Osteoblast (primary cell): ENCODE measurements around the gene CAMTA1. TPM values are rescaled to one million over a fixed set of nuclear protein-coding genes. Genes with fewer than 3 reads are reported as not detected.
"Not testable (repeated sequence)": the region's sequence is repeated elsewhere in the genome, so short reads cannot be mapped to it uniquely, and the experiment has no call there.

ENCODE experiments used
- DNase-seq: peaks from one replicate; pipeline ENCODE4 v3.0.0; 2011; ENCODE audit warnings: low spot score, mixed read lengths; ENCODE audit not compliant: insufficient read length; ENCODE audit errors: missing footprints
- H2AFZ ChIP-seq: 2 replicates; pipeline ENCODE4 v1.6.0; 2011; ENCODE audit warnings: mild to moderate bottlenecking, low read length
- H3K27ac ChIP-seq: 2 replicates; pipeline ENCODE4 v1.5.1; 2011; ENCODE audit warnings: mild to moderate bottlenecking, low read depth, low read length, moderate library complexity
- H3K27me3 ChIP-seq: 2 replicates; pipeline ENCODE4 v1.6.0; 2012; ENCODE audit warnings: mild to moderate bottlenecking, control low read depth, inconsistent platforms, low read length, moderate library complexity; ENCODE audit not compliant: insufficient read depth
- H3K36me3 ChIP-seq: 2 replicates; pipeline ENCODE4 v1.5.1; 2011; ENCODE audit warnings: mild to moderate bottlenecking, low read length, control low read depth, moderate library complexity; ENCODE audit not compliant: insufficient read depth
- H3K4me1 ChIP-seq: 2 replicates; pipeline ENCODE4 v1.5.1; 2011; ENCODE audit warnings: mild to moderate bottlenecking, low read length, control low read depth, moderate library complexity; ENCODE audit not compliant: insufficient read depth
- H3K4me2 ChIP-seq: 2 replicates; pipeline ENCODE4 v1.6.0; 2011; ENCODE audit warnings: mild to moderate bottlenecking, low read length; ENCODE audit not compliant: insufficient read depth
- H3K4me3 ChIP-seq: fragments of 200-600 bp; sonication (generic); 3 replicates; pipeline ENCODE4 v1.5.1; 2012; ENCODE audit warnings: mild to moderate bottlenecking, low read length, inconsistent platforms; ENCODE audit not compliant: insufficient read depth
- H3K79me2 ChIP-seq: 2 replicates; pipeline ENCODE4 v1.6.0; 2012; ENCODE audit warnings: mild to moderate bottlenecking, low read length, control low read depth, inconsistent platforms; ENCODE audit not compliant: insufficient read depth
- H3K9me3 ChIP-seq: 2 replicates; pipeline ENCODE4 v1.5.1; 2011; ENCODE audit warnings: low read depth, low read length, control low read depth
- H4K20me1 ChIP-seq: 2 replicates; pipeline ENCODE4 v1.6.0; 2012; ENCODE audit warnings: mild to moderate bottlenecking, low read length, control low read depth; ENCODE audit not compliant: insufficient read depth
- total RNA-seq: library from RNA; depleted of rRNA; stranded (reverse); fragments of >200 nt; gene quantifications from 2 replicates; pipeline ENCODE4 v1.2.3, GENCODE V29; 2012
- TF ChIP-seq, protein P1 (sequence below): IDR thresholded peaks from 2 replicates; pipeline ENCODE4 v1.5.1; 2011; ENCODE audit warnings: mild to moderate bottlenecking, low read depth, low read length, moderate library complexity; ENCODE audit errors: extremely low read depth

Gene CAMTA1
- total RNA-seq, 1 donor, result 47.4 TPM

DNA sequence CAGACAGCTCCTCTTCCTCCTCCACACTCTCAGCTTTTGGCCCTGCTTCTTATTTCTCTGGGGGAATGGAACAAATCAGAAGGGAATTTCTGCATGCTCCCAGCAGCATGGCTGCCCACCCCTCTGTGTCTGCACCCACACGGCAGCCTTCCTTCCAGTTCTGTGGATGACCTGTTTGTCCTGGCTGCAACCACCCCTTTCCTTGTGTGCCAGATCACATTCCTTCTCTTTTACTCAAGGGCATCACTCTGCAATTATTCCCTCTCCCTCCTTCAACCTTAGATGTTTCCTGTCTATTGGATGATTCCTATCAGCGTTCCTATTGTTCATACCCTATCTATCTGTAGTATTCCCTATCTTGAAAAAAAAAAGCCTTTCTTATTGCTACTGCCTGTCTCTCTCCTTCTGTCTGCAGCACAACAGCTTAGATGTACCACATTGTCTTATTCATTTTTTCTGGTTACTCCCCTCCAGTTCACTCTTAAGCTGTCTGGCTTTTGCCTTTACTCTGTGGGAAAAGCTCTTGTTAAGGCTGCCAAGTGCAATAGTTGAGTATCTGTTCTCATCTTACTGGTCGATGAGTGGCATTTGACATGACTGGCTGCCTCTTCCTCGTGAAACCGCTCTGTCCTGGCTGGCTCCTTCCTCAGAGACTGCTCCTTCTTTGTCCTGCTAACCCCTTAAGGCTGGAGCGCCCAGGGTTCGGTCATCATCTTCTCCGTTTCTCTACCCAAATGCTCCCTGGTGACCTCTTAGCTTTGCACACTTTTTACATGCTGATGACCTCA is 351.1 kb downstream of the CAMTA1 start:
- Histone ChIP-seq H3K27ac (no peak overlapping the region), H3K4me2 (no peak overlapping the region), H3K9me3 (no peaks in the 10 kb centered on the region), H3K4me3 (no peak overlapping the region), H3K4me1 (peaks cover 7% of the 10 kb centered on the region), H3K27me3 (no peaks in the 10 kb centered on the region), H3K79me2 (no peaks in the 10 kb centered on the region), H3K36me3 (no peaks in the 10 kb centered on the region), H4K20me1 (no peaks in the 10 kb centered on the region), H2AFZ (no peak overlapping the region)
- TF ChIP-seq, protein P1, sequence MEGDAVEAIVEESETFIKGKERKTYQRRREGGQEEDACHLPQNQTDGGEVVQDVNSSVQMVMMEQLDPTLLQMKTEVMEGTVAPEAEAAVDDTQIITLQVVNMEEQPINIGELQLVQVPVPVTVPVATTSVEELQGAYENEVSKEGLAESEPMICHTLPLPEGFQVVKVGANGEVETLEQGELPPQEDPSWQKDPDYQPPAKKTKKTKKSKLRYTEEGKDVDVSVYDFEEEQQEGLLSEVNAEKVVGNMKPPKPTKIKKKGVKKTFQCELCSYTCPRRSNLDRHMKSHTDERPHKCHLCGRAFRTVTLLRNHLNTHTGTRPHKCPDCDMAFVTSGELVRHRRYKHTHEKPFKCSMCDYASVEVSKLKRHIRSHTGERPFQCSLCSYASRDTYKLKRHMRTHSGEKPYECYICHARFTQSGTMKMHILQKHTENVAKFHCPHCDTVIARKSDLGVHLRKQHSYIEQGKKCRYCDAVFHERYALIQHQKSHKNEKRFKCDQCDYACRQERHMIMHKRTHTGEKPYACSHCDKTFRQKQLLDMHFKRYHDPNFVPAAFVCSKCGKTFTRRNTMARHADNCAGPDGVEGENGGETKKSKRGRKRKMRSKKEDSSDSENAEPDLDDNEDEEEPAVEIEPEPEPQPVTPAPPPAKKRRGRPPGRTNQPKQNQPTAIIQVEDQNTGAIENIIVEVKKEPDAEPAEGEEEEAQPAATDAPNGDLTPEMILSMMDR, result no peak
- no peak for DNase-seq

DNA sequence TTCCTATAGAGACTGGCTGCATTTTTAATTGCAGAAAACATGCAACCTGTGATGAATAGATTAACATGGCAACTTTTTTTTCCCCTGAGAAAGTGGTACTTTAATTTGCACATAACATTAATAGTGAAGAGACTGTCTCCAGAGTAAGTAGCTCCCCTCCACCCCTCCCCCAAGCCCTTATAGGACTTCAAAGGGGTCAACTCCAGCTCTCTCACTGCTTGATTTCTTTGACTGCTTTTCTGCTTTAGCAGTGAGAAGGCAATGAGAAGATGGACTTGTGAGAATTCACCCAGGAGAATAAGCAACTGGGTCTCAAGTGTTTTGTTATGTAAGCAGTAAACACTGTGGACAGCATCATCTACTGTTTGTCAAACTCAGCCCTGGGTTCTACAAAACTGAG is 355.0 kb downstream of the CAMTA1 start:
- TF ChIP-seq, protein P1, result no peak
- DNase-seq, result no peak
- Histone ChIP-seq H3K36me3 (no peaks in the 10 kb centered on the region), H2AFZ (no peak overlapping the region), H3K79me2 (no peaks in the 10 kb centered on the region), H3K4me3 (no peak overlapping the region), H3K4me2 (no peak overlapping the region), H4K20me1 (no peaks in the 10 kb centered on the region), H3K27me3 (no peaks in the 10 kb centered on the region), H3K27ac (no peak overlapping the region), H3K4me1 (peaks cover 7% of the 10 kb centered on the region), H3K9me3 (no peaks in the 10 kb centered on the region)

- Histone ChIP-seq H4K20me1 (no peaks in the 10 kb centered on the region), H2AFZ (no peak overlapping the region), H3K4me3 (no peak overlapping the region), H3K9me3 (no peaks in the 10 kb centered on the region), H3K27ac (no peak overlapping the region), H3K4me1 (no peaks in the 10 kb centered on the region), H3K27me3 (no peaks in the 10 kb centered on the region), H3K79me2 (no peaks in the 10 kb centered on the region), H3K36me3 (no peaks in the 10 kb centered on the region), H3K4me2 (no peak overlapping the region)
- no peak for DNase-seq
- TF ChIP-seq, protein P1, result no peak
Measured at GRCh38 chr1:7145947-7146346, 360.7 kb downstream of the CAMTA1 start.

GRCh38 chr1:7146710-7147109 is 361.5 kb downstream of the CAMTA1 start:
- Histone ChIP-seq H2AFZ (no peak overlapping the region), H3K27ac (no peak overlapping the region), H3K27me3 (no peaks in the 10 kb centered on the region), H3K79me2 (no peaks in the 10 kb centered on the region), H3K36me3 (no peaks in the 10 kb centered on the region), H4K20me1 (no peaks in the 10 kb centered on the region), H3K9me3 (no peaks in the 10 kb centered on the region), H3K4me1 (no peaks in the 10 kb centered on the region), H3K4me2 (no peak overlapping the region), H3K4me3 (no peak overlapping the region)
- TF ChIP-seq, protein P1, result no peak
- no peak for DNase-seq

GRCh38 chr1:7147581-7148282 is 362.5 kb downstream of the CAMTA1 start:
- not testable (repeated sequence) for H3K4me1 ChIP-seq, H2AFZ ChIP-seq, H3K9me3 ChIP-seq, H3K4me3 ChIP-seq, H3K4me2 ChIP-seq, H4K20me1 ChIP-seq, H3K36me3 ChIP-seq, H3K79me2 ChIP-seq, DNase-seq, H3K27ac ChIP-seq, H3K27me3 ChIP-seq
